Gastrocnemius medialis (tissue), 4 donors: ENCODE results near the gene HTT. TPM values are rescaled to one million over a fixed set of nuclear protein-coding genes. Genes with fewer than 3 reads are reported as not detected.
A peak's percentile ranks its signal among the peaks of the same experiment; 100 is the strongest.

Source experiments
- ATAC-seq, 2 donors: fragments of 150-250 bp; one replicate each; pipeline ENCODE4 v1.9.1; 2016
- DNase-seq, 2 donors: peaks; one replicate each; pipeline ENCODE4 v3.0.0-alpha.2; 2019
- H3K27ac ChIP-seq, 4 donors: fragments of 200-600 bp; sonication (generic); 1 replicate in 1 of 4; 2 replicates in 3 of 4; pipeline ENCODE4 v1.5.1; 2016 to 2018; ENCODE audit warnings: mild to moderate bottlenecking in 2 of 4, moderate library complexity in 1 of 4
- H3K27me3 ChIP-seq, 3 donors: fragments of 200-600 bp; sonication (generic) in 2 of 3; 1 replicate in 1 of 3; 2 replicates in 2 of 3; pipeline versions ENCODE4 v1.5.1 to v1.6.0; 2016 to 2019; ENCODE audit warnings: mild to moderate bottlenecking in 1 of 3, moderate library complexity in 1 of 3
- H3K36me3 ChIP-seq, 2 donors: fragments of 200-600 bp; sonication (generic) in 1 of 2; one replicate each; pipeline ENCODE4 v1.5.1; 2017 to 2018
- H3K4me1 ChIP-seq, 2 donors: fragments of 200-600 bp; sonication (generic) in 1 of 2; one replicate each; pipeline ENCODE4 v1.5.1; 2016 to 2017; ENCODE audit warnings: mild to moderate bottlenecking in 2 of 2
- H3K4me3 ChIP-seq, 4 donors: fragments of 200-600 bp; sonication (generic) in 3 of 4; 1 replicate in 1 of 4; 2 replicates in 3 of 4; pipeline ENCODE4 v1.5.1; 2016 to 2019; ENCODE audit warnings: mild to moderate bottlenecking in 2 of 4
- H3K9me3 ChIP-seq, 3 donors: fragments of 200-600 bp; sonication (generic) in 2 of 3; 1 replicate in 1 of 3; 2 replicates in 2 of 3; pipeline ENCODE4 v1.5.1; 2016 to 2019
- CTCF ChIP-seq, 5 experiments: fragments of 450-650 bp in 3 of 5; fragments of 200-600 bp in 2 of 5; sonication (generic) in 2 of 5; IDR thresholded peaks in 4 of 5; conservative IDR thresholded peaks in 1 of 5; 1 replicate in 4 of 5; 2 replicates in 1 of 5; pipeline ENCODE4 v1.5.1; 2016 to 2019; ENCODE audit warnings: antibody characterized with exemption in 5 of 5, mild to moderate bottlenecking in 3 of 5, moderate library complexity in 3 of 5
- POLR2A ChIP-seq, 2 donors: fragments of 450-650 bp; IDR thresholded peaks; one replicate each; pipeline ENCODE4 v1.6.1; 2017; ENCODE audit warnings: antibody characterized with exemption in 2 of 2, mild to moderate bottlenecking in 2 of 2, moderate library complexity in 2 of 2
- in situ Hi-C, 4 donors: fragments of 200-750 bp; cut with MboI; loops; one replicate each; pipeline versions ENCODE4 v1.15.0 to v1.8.0; 2017; ENCODE audit warnings: low sequenced_read_pairs in 4 of 4
- intact Hi-C: fragments of 100-400 bp; cut with DNase I; formaldehyde crosslinking; loops from one replicate; pipeline ENCODE4 v1.15.1; 2023; ENCODE audit warnings: low total_unique reads
- total RNA-seq, 4 donors: library from RNA; depleted of rRNA; stranded (reverse); fragments of >200 nt; gene quantifications; one replicate each; pipeline versions ENCODE4 v1.1.0 to v1.2.3, GENCODE V29; 2016

The HTT gene
- total RNA-seq, 4 donors from 2014 or later, result 23.5 to 73.0 (median 51.1) TPM

DNA sequence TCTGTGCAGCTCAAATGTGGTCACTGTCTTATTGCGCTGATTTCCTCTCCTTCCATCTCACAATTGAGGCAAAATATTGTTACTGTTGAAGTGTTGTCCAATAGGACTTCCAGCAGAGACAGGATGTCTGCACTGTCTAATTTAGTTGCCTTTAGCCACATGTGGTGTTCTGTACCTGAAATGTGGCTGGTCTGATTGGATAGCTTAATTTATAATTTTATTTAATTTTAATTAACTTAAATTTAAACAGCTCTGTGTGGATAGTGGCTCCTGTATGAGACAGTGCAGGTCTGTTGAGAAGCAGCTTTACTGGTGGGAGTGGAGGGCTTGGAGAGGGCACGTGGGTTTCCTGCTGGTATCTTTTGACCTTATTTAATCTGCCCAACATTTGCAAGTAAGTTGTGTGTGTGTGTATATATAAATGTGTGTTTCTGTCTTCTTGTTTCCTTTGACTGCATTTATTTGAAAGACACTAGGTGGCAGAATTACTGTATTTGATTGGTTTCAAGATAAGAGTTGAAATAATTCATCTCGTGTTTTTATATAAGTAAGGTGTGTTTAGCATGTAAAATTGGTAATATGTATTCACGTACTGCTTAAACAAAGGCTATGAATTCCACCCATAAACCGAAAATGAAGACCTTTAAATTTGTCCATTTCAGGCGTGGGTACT is 119.2 kb downstream of the HTT start:
- no peak for ATAC-seq
- peak in 3 of 5 experiments; percentile 22 to 42 (median 31) for TF ChIP-seq CTCF (IDR thresholded peaks at IDR 0.05 in 4 of 5, conservative IDR thresholded peaks at IDR 0.05 in 1 of 5)
- TF ChIP-seq POLR2A (IDR thresholded peaks at IDR 0.05), result no peak
- in situ Hi-C loops (no loop called here), intact Hi-C loops (loop anchor here (10.0 kb wide), 2 partner anchors 51 to 251 kb away; partner anchors contain the start of genes HGFAC and MSANTD1)
- Histone ChIP-seq H3K36me3 (peaks cover 0 to 18% of the 10 kb centered on the region in 2 donors), H3K4me3 (no peak overlapping the region), H3K27ac (no peak overlapping the region), H3K9me3 (no peaks in the 10 kb centered on the region), H3K4me1 (peaks cover 7% of the 10 kb centered on the region in 2 donors), H3K27me3 (no peaks in the 10 kb centered on the region)
- DNase-seq, result no peak

GRCh38 chr4:3196670-3197359 is 122.3 kb downstream of the HTT start:
- in situ Hi-C loops, result no loop called here
- Histone ChIP-seq H3K9me3 (no peaks in the 10 kb centered on the region), H3K27me3 (no peaks in the 10 kb centered on the region), H3K4me3 (no peak overlapping the region), H3K27ac (no peak overlapping the region), H3K4me1 (peaks cover 20 to 22% of the 10 kb centered on the region in 2 donors), H3K36me3 (peaks cover 0 to 1% of the 10 kb centered on the region in 2 donors)
- TF ChIP-seq POLR2A (IDR thresholded peaks at IDR 0.05) (no peak), CTCF (IDR thresholded peaks at IDR 0.05 in 4 of 5, conservative IDR thresholded peaks at IDR 0.05 in 1 of 5) (no peak)
- intact Hi-C loops, result loop anchor here (5.0 to 10.0 kb wide), 3 partner anchors 48 to 248 kb away; partner anchors contain the start of genes HGFAC and MSANTD1
- no peak for ATAC-seq
- no peak for DNase-seq

- Histone ChIP-seq H3K4me1 (peaks cover 27 to 30% of the 10 kb centered on the region in 2 donors), H3K36me3 (no peaks in the 10 kb centered on the region), H3K9me3 (no peaks in the 10 kb centered on the region), H3K4me3 (no peak overlapping the region), H3K27me3 (no peaks in the 10 kb centered on the region), H3K27ac (no peak overlapping the region)
- in situ Hi-C loops (no loop called here), intact Hi-C loops (loop anchor here (5.0 to 10.0 kb wide), 3 partner anchors 47 to 247 kb away; partner anchors contain the start of genes HGFAC and MSANTD1)
- DNase-seq (no peak), ATAC-seq (no peak)
- no peak for TF ChIP-seq CTCF (IDR thresholded peaks at IDR 0.05 in 4 of 5, conservative IDR thresholded peaks at IDR 0.05 in 1 of 5)
- no peak for TF ChIP-seq POLR2A (IDR thresholded peaks at IDR 0.05)
These were observed 123.1 kb downstream of the HTT start for GRCh38 chr4:3197366-3198105.

DNA sequence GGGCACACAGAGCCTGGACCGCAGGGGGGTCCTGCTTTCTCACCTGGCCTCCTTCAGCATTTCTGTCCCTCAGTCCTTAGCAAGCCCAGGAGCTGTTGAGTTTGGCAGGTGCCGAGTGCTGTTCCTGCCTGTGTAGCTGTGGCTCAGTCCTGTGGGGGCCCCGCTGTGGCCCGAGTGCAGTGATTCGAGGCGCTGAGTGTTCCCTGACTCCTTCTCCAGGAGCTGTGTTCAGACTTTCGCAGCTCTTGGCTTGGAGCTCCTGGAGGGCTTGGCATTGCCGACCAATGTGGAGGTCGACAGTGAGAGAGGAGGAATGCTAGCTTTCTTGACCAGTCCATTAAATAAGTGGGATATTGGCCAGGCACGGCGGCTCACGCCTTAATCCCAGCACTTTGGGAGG is 124.4 kb downstream of the HTT start:
- peak overlapping the region; percentile 77 to 85 (median 82) for H3K27ac ChIP-seq
- no peak for TF ChIP-seq POLR2A (IDR thresholded peaks at IDR 0.05)
- in situ Hi-C loops, result no loop called here
- H3K4me1 ChIP-seq, result peaks cover 41 to 43% of the 10 kb centered on the region in 2 donors
- H3K4me3 ChIP-seq, result no peak overlapping the region
- DNase-seq (no peak), ATAC-seq (no peak)
- intact Hi-C loops, result loop anchor here (5.0 to 10.0 kb wide), 3 partner anchors 46 to 246 kb away; partner anchors contain the start of genes HGFAC and MSANTD1
- H3K27me3 ChIP-seq, result no peaks in the 10 kb centered on the region
- no peaks in the 10 kb centered on the region for H3K9me3 ChIP-seq
- no peaks in the 10 kb centered on the region for H3K36me3 ChIP-seq
